Activated T-cell treated with anti-CD3 and anti-CD28 coated beads for 4 hours (primary cell): ENCODE results near the gene KICS2.
"Not testable (repeated sequence)": the region's sequence is repeated elsewhere in the genome, so short reads cannot be mapped to it uniquely, and the experiment has no call there.

ENCODE experiments used
- DNase-seq: peaks from one replicate; pipeline ENCODE4 v3.0.0-alpha.2; 2020

The KICS2 gene

DNA sequence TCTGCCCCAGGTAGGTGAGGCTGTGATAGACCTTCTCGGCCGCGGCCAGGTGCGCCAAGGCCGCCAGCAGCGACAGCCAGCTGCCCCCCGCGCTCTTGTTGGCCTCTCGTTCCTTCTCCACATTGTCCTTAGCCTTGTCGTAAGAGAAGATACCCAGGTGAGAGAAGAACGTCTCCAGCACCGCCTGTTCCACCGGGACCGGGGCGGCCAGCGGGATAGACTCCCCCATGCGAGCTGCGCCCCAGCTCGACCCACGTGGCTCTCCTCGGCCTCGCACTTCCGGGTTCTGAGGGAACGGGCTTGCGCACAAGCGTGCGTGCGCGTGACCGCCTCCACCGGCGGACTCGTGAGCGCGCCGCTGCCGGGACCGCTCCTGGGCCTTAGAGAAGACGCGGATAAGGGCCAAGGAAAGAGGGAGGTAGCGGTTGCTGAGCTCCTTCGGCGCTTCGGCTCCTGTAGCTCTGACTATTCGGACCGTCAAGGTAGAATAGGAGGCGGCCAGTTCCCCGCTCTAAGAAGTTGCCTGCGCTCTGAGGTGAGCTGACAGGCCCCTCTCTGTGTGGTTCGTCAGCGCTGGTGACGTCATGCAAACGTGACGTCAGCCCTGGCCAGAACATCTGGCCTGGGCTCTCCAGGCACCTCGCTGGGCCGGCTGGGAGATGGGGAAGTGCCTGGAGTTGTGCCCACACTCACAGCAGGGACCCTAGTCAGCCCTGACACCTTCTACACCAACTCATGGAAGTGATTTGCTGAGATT lies at the start of gene KICS2:
TSS of gene KICS2 (minus strand) at position 288 of the 757 bp plus-strand sequence. CDS start at position 229, 59 bp downstream.
- DNase-seq: peak; percentile 91

- no peak for DNase-seq
These were observed 48.3 kb upstream of the KICS2 start for GRCh38 chr12:64270411-64270810.

- no peak for DNase-seq
These were observed 47.1 kb upstream of the KICS2 start for GRCh38 chr12:64269161-64269560.

DNA sequence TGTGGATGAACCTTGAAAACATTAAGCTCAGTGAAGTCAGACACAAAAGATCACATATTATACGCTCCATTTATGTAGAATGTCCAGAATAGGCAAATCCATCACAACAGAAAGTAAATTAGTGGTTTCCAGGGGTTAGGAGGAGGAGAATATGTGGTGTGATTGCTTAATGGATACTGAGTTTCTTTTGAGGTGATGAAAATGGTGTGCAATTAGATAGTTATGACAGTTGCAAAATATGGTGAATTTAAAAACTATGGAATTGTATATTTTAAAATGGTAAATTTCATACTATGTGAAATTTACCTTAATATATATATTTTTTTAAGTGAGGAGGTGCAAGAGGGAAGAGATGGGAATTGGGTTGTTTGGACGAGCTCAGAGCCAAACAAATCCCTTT lies 46.3 kb upstream of the KICS2 start:
- no peak for DNase-seq

GRCh38 chr12:64265839-64266238 lies 43.7 kb upstream of the KICS2 start:
- no peak for DNase-seq

- DNase-seq: no peak
These were observed 39.7 kb upstream of the KICS2 start for GRCh38 chr12:64261813-64262212.

DNA sequence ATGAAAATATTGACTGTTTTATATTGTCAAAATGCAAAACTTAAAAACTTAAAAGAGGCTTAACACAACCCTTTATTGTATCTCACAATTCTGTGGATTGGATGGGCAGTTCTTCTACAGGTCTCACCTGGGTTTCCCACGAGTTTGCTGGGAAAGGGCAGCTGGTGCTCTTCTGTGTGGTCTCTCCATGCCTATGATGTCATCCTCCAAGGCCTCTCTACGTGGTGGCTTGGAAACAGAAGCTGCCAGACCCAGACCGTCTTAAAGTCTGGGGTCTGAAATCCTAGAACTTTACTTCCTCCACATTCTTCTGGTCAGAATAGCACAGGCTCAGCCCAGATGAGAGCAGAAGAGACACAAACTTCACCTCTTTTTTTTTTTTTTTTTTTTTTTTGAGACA lies 36.5 kb upstream of the KICS2 start:
- no peak for DNase-seq

- DNase-seq: no peak
These were observed 34.2 kb upstream of the KICS2 start for GRCh38 chr12:64256166-64256800.

DNA sequence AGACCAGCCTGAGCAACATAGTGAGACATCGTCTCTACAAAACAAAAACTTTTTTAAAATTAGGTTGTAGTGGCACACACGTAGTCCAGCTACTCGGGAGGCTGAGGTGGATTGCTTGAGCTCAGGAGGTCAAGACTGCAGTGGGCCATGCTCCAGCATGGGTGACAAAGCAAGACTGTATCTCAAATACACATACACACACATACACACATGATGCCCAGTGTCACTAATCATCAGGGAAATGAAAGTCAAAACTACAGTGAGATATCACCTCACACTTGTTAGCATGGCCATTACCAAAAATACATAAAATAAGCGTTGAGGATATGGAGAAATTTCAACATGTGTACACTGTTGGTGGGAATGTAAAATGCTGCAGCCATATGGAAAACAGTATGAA lies 33.2 kb upstream of the KICS2 start:
- no peak for DNase-seq

- DNase-seq: no peak
These were observed 31.3 kb upstream of the KICS2 start for GRCh38 chr12:64253356-64253755.

DNA sequence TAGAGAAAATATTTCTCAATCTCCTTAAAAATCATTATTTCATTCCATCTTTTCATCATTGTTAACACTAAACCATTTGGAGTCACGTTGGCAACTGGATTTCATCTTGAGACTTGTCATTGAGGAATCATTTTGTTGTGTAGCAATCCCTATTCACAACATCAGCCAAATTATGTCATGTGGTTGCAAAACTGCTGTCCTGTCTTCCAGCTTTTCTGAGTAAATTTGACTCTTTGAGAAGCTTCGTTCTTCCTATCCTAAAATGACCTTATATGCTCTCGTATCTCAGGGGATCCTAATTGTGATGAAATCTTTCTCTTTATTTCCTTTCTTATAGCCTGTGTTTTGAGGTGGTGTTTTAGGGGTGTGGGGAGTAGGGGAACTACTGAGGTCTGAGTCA lies 30.6 kb upstream of the KICS2 start:
- DNase-seq: no peak

DNA sequence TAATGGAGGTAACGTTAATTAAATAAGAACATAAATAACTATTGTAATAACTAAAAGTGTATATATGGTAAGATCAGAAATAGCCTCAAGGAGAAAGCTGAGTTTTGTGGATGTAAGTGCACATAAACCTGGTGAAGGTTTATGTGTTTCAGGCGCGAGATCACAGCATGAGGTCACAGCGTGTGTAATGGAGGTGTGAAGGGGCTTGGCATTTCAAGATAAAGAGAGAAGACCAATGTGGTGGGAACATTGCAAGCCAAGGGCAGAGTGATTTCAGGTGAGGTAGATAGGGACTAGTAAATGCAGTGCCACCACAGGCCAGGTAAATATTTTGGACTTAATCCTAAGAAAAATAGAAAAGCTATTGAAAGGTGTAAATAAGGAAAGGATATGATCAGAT lies 21.7 kb upstream of the KICS2 start:
- DNase-seq: no peak

DNA sequence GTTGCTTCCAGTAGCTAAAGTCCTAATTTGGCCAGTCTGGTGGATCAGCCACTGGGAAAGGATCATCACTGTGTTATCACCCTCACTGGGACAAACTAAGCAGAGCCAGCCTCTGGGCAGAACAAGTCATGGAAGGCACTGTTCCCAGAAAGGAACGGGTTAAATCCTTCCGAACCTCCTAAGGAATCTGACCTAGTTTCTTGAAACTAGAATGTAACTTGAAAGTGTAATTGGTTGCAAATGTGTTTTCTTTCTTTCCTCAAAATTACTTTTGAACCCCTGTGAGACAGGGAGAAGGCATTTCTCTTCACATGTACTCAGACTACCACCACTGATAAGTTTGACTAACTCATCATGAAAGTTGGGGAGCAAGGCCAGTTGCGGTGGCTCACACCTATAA lies 18.7 kb upstream of the KICS2 start:
- DNase-seq: no peak

GRCh38 chr12:64237382-64237781 lies 15.3 kb upstream of the KICS2 start:
- no peak for DNase-seq

- DNase-seq: no peak
These were observed 14.5 kb upstream of the KICS2 start for GRCh38 chr12:64236549-64236948.

GRCh38 chr12:64232196-64232595 lies 10.1 kb upstream of the KICS2 start:
- no peak for DNase-seq

- no peak for DNase-seq
These were observed 7.7 kb upstream of the KICS2 start for GRCh38 chr12:64229796-64230195.

DNA sequence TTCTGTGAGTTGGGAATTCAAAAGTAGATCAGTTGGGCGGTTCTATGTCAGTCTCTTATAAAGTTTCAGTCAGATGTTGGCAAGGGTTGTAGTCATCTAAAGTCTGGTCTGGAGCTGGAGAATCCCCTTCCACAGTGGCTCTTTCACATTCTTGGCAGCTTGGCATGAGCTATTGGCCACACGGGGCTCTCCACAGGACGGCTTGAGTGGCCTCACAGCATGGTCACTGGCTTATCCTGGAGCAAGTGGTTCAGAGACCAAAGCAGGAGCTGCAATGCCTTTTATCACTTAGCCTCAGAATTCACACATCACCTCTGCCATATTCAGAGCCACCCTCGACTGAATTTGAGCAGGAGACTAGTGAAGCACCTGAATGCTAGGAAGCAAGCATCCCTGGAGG lies 7.1 kb upstream of the KICS2 start:
- no peak for DNase-seq

DNA sequence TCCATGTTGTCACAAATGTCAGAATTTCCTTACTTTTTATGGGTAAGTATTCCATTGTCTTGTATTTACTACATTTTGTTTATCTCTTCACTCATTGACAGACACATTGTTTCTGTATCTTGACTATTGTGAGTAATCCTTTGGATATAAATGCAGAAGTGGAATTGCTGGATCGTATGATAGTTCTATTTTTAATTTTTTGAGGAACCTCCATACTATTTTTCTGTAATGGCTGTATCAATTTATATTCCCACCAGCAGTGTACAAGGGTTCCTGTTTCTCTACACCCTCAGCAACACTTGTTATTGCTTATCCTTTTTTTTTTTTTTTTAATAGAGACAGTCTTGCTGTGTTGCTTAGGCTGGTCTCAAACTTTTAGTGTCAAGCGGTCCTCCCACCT lies 3.5 kb upstream of the KICS2 start:
- no peak for DNase-seq

- DNase-seq: peak; percentile 53
These were observed 466 bp downstream of the KICS2 start for GRCh38 chr12:64221651-64222008.

GRCh38 chr12:64220046-64220445 lies 2.0 kb downstream of the KICS2 start:
- no peak for DNase-seq

GRCh38 chr12:64219145-64219544 lies 3.0 kb downstream of the KICS2 start:
- DNase-seq: no peak

DNA sequence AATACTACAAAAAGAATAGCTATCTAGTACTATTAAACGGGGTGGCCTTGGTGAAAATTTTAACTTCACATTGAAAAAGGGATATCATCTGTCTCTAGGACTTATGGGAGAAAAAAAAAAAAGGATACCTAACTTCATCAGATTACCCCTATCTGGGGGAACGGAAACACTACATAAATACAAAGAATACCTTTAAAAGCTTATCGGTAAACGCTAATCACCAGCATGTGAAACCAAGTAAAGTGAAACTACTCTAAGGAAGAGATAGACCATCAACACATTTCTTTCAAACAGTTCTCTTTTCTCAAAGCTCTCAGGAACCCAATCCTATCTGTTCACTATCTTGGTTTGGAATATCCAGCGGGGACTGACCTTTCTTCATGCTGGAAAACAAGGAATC lies 3.5 kb downstream of the KICS2 start:
- no peak for DNase-seq

GRCh38 chr12:64217643-64218042 lies 4.5 kb downstream of the KICS2 start:
- not testable (repeated sequence) for DNase-seq

- DNase-seq: no peak
These were observed 5.9 kb downstream of the KICS2 start for GRCh38 chr12:64216239-64216638.
